H1 (cell line): ENCODE measurements around the gene VSNL1. TPM values are rescaled to one million over a fixed set of nuclear protein-coding genes. Genes with fewer than 3 reads are reported as not detected.

Experiments used
- CTCF ChIA-PET: fragments of 300-600 bp; sonication (Branson Sonifier 250); formaldehyde crosslinking; loops from one replicate; lab custom pipeline; 2021; ENCODE audit not compliant: partially characterized antibody; lab: Charles Lee
- POLR2A ChIA-PET: fragments of 300-600 bp; sonication (Branson Sonifier 250); formaldehyde crosslinking; loops from one replicate; lab custom pipeline; 2021; ENCODE audit warnings: inconsistent platforms; ENCODE audit not compliant: partially characterized antibody; lab: Charles Lee
- DNase-seq, 2 experiments: peaks; one replicate each; pipeline versions ENCODE4 v3.0.0 to v3.0.0-alpha.2; 2010 to 2022; ENCODE audit warnings: low spot score in 2 of 2, low read depth in 1 of 2, mixed read lengths in 1 of 2
- FAIRE-seq: peaks from 2 replicates; lab custom pipeline; 2011; peaks lifted over from hg19 to GRCh38; lab: Jason Lieb, UNC
- H2AFZ ChIP-seq: 2 replicates; pipeline ENCODE4 v1.8.1; 2012; ENCODE audit warnings: low read length, inconsistent platforms
- H2AK5ac ChIP-seq: 2 replicates; pipeline ENCODE4 v1.6.1; 2013; ENCODE audit warnings: low read depth, low read length
- H2BK120ac ChIP-seq: replicated peaks from 2 replicates; pipeline ENCODE3; 2013; ENCODE audit warnings: low read depth, low read length, inconsistent platforms
- H2BK12ac ChIP-seq: 2 replicates; pipeline ENCODE4 v1.6.1; 2013; ENCODE audit warnings: low read depth, low read length
- H2BK15ac ChIP-seq: 2 replicates; pipeline ENCODE4 v1.6.1; 2013; ENCODE audit warnings: low read length
- H2BK20ac ChIP-seq: 2 replicates; pipeline ENCODE4 v1.6.1; 2013; ENCODE audit warnings: low read length
- H2BK5ac ChIP-seq: 2 replicates; pipeline ENCODE4 v1.6.1; 2013; ENCODE audit warnings: low read depth, low read length
- H3K14ac ChIP-seq: 2 replicates; pipeline ENCODE4 v1.6.1; 2013; ENCODE audit warnings: inconsistent platforms; ENCODE audit not compliant: insufficient read length
- H3K18ac ChIP-seq: 2 replicates; pipeline ENCODE4 v1.6.1; 2013; ENCODE audit warnings: low read length; ENCODE audit errors: extremely low read depth
- H3K23ac ChIP-seq: 2 replicates; pipeline ENCODE4 v1.6.1; 2013; ENCODE audit warnings: inconsistent platforms; ENCODE audit not compliant: insufficient read length
- H3K23me2 ChIP-seq: 2 replicates; pipeline ENCODE4 v1.6.1; 2013; ENCODE audit warnings: low read depth, low read length
- H3K27ac ChIP-seq: 2 replicates; pipeline ENCODE4 v1.6.1; 2011; ENCODE audit warnings: low read depth, low read length, inconsistent platforms
- H3K27me3 ChIP-seq, 4 experiments: replicated peaks in 1 of 4; 1 replicate in 1 of 4; 2 replicates in 3 of 4; pipeline versions ENCODE4 v1.6.1 to v1.8.1; 2011 to 2013; ENCODE audit warnings: low read length in 3 of 4, mild to moderate bottlenecking in 3 of 4, inconsistent platforms in 2 of 4, mixed read lengths in 2 of 4, moderate library complexity in 1 of 4; ENCODE audit not compliant: control insufficient read depth in 3 of 4, insufficient read depth in 3 of 4; ENCODE audit errors: extremely low read depth in 1 of 4
- H3K36me3 ChIP-seq, 4 experiments: 2 replicates each; pipeline versions ENCODE4 v1.6.1 to v1.8.1; 2011 to 2013; ENCODE audit warnings: mild to moderate bottlenecking in 4 of 4, low read length in 3 of 4, moderate library complexity in 2 of 4, control low read depth in 1 of 4, inconsistent platforms in 1 of 4; ENCODE audit not compliant: insufficient read depth in 4 of 4, control insufficient read depth in 2 of 4
- H3K4ac ChIP-seq: replicated peaks from 2 replicates; pipeline ENCODE3; 2013; ENCODE audit warnings: low read length, low read depth, mixed read lengths, inconsistent platforms; ENCODE audit not compliant: insufficient read length
- H3K4me1 ChIP-seq, 4 experiments: replicated peaks in 1 of 4; 1 replicate in 1 of 4; 2 replicates in 3 of 4; pipeline versions ENCODE4 v1.6.1 to v1.8.1; 2011 to 2013; ENCODE audit warnings: low read length in 3 of 4, inconsistent platforms in 2 of 4, mixed read lengths in 1 of 4; ENCODE audit not compliant: insufficient read depth in 4 of 4, control insufficient read depth in 3 of 4
- H3K4me2 ChIP-seq, 2 experiments: 2 replicates each; pipeline versions ENCODE4 v1.6.1 to v1.8.1; 2011 to 2013; ENCODE audit warnings: low read depth in 2 of 2, low read length in 2 of 2, control low read depth in 1 of 2, inconsistent platforms in 1 of 2, mild to moderate bottlenecking in 1 of 2; ENCODE audit not compliant: insufficient read depth in 1 of 2
- H3K4me3 ChIP-seq, 4 experiments: fragments of 200-600, 300-600 bp in 1 of 4; sonication (generic), shearing (Covaris generic), sonication (Bioruptor Twin) in 1 of 4; 2 replicates each; pipeline versions ENCODE4 v1.5.1 to v1.8.1; 2011 to 2016; ENCODE audit warnings: low read length in 4 of 4, low read depth in 3 of 4, control low read depth in 2 of 4, inconsistent platforms in 2 of 4, mild to moderate bottlenecking in 2 of 4, mixed read lengths in 1 of 4, moderate library complexity in 1 of 4; ENCODE audit not compliant: insufficient read depth in 2 of 4; ENCODE audit errors: extremely low read depth in 1 of 4
- H3K56ac ChIP-seq: replicated peaks from 2 replicates; pipeline ENCODE3; 2013; ENCODE audit warnings: low read depth, mild to moderate bottlenecking, mixed read lengths, low read length, inconsistent platforms; ENCODE audit not compliant: insufficient read length
- H3K79me1 ChIP-seq: 2 replicates; pipeline ENCODE4 v1.6.1; 2013; ENCODE audit warnings: low read depth, low read length, control low read depth
- H3K79me2 ChIP-seq, 2 experiments: 2 replicates each; pipeline versions ENCODE4 v1.6.1 to v1.8.1; 2012 to 2013; ENCODE audit warnings: low read length in 2 of 2, mild to moderate bottlenecking in 2 of 2, inconsistent platforms in 1 of 2; ENCODE audit not compliant: insufficient read depth in 2 of 2, control insufficient read depth in 1 of 2
- H3K9ac ChIP-seq, 4 experiments: replicated peaks in 1 of 4; 1 replicate in 1 of 4; 2 replicates in 3 of 4; pipeline versions ENCODE4 v1.6.1 to v1.8.1; 2011 to 2013; ENCODE audit warnings: low read depth in 3 of 4, low read length in 3 of 4, control low read depth in 2 of 4, mild to moderate bottlenecking in 2 of 4, moderate library complexity in 2 of 4, inconsistent platforms in 1 of 4; ENCODE audit errors: extremely low read depth in 1 of 4
- H3K9me3 ChIP-seq, 2 experiments: 2 replicates each; pipeline versions ENCODE4 v1.6.1 to v1.8.1; 2012 to 2013; ENCODE audit warnings: mild to moderate bottlenecking in 2 of 2, moderate library complexity in 2 of 2, control low read depth in 1 of 2, inconsistent platforms in 1 of 2, low read depth in 1 of 2, low read length in 1 of 2, mixed read lengths in 1 of 2; ENCODE audit not compliant: insufficient read depth in 2 of 2
- H4K20me1 ChIP-seq, 2 experiments: replicated peaks in 1 of 2; 2 replicates each; pipeline versions ENCODE3 to v1.8.1; 2011 to 2013; ENCODE audit warnings: inconsistent platforms in 2 of 2, low read length in 2 of 2, mild to moderate bottlenecking in 1 of 2; ENCODE audit not compliant: insufficient read depth in 2 of 2, control insufficient read depth in 1 of 2
- H4K5ac ChIP-seq: 2 replicates; pipeline ENCODE4 v1.6.1; 2013; ENCODE audit warnings: low read length, low read depth, mixed read lengths, inconsistent platforms; ENCODE audit not compliant: insufficient read length
- H4K8ac ChIP-seq: 2 replicates; pipeline ENCODE4 v1.8.0; 2013; ENCODE audit warnings: mild to moderate bottlenecking, moderate library complexity, low read length, inconsistent platforms; ENCODE audit not compliant: insufficient read depth; ENCODE audit errors: extremely low read depth
- H4K91ac ChIP-seq: replicated peaks from 2 replicates; pipeline ENCODE3; 2013; ENCODE audit warnings: low read length, mixed read lengths, inconsistent platforms; ENCODE audit not compliant: insufficient read length
- BCL11A ChIP-seq, 2 experiments: IDR thresholded peaks; one replicate each; pipeline ENCODE4 v1.6.1; 2011; ENCODE audit warnings: low read depth in 2 of 2, low read length in 2 of 2, mild to moderate bottlenecking in 2 of 2
- CBX8 ChIP-seq: fragments of 300-800, 300-1000 bp; sonication (generic); IDR thresholded peaks from 2 replicates; pipeline ENCODE4 v1.7.1; 2016; ENCODE audit warnings: low read depth, low read length, borderline replicate concordance
- CHD1 ChIP-seq: IDR thresholded peaks from 2 replicates; pipeline ENCODE4 v1.6.1; 2012; ENCODE audit warnings: low read depth, low read length, improper control_type of control experiment
- HDAC2 ChIP-seq, 2 experiments: fragments of 300-600 bp in 1 of 2; sonication (generic) in 1 of 2; IDR thresholded peaks; 2 replicates each; pipeline ENCODE4 v1.6.1; 2011 to 2012; ENCODE audit warnings: low read depth in 2 of 2, low read length in 2 of 2, mild to moderate bottlenecking in 2 of 2, moderate library complexity in 2 of 2, borderline replicate concordance in 1 of 2, inconsistent platforms in 1 of 2
- KDM4A ChIP-seq: IDR thresholded peaks from one replicate; pipeline ENCODE4 v1.7.1; 2012; ENCODE audit warnings: low read depth, mild to moderate bottlenecking, moderate library complexity, low read length, inconsistent platforms; ENCODE audit not compliant: severe bottlenecking
- NANOG ChIP-seq: IDR thresholded peaks from 2 replicates; pipeline ENCODE4 v1.6.1; 2011; ENCODE audit warnings: low read length, low read depth, mild to moderate bottlenecking, inconsistent platforms; ENCODE audit not compliant: insufficient read depth, poor library complexity, severe bottlenecking
- RAD21 ChIP-seq, 2 experiments: IDR thresholded peaks in 1 of 2; conservative IDR thresholded peaks in 1 of 2; 2 replicates each; pipeline ENCODE4 v1.6.1; 2011; ENCODE audit warnings: low read depth in 2 of 2, low read length in 2 of 2, improper control_type of control experiment in 1 of 2, inconsistent platforms in 1 of 2, mild to moderate bottlenecking in 1 of 2, moderate library complexity in 1 of 2
- SIN3A ChIP-seq, 2 experiments: IDR thresholded peaks in 1 of 2; conservative IDR thresholded peaks in 1 of 2; 2 replicates each; pipeline ENCODE4 v1.6.1; 2011 to 2012; ENCODE audit warnings: low read length in 2 of 2, improper control_type of control experiment in 1 of 2, low read depth in 1 of 2, mild to moderate bottlenecking in 1 of 2
- SP1 ChIP-seq: IDR thresholded peaks from 2 replicates; pipeline ENCODE4 v1.6.1; 2011; ENCODE audit warnings: low read depth, low read length
- SUZ12 ChIP-seq: fragments of 200-600 bp; sonication (generic); IDR thresholded peaks from 2 replicates; pipeline ENCODE4 v1.6.1; 2012; ENCODE audit warnings: mild to moderate bottlenecking, inconsistent platforms, low read length, moderate library complexity, mixed read lengths
- TBP ChIP-seq: IDR thresholded peaks from 2 replicates; pipeline ENCODE4 v1.6.1; 2011; ENCODE audit warnings: low read depth, low read length, improper control_type of control experiment
- WGBS, 2 experiments: shearing (Covaris generic) in 1 of 2; methylation state at CpG; one replicate each; pipeline versions ENCODE4 v1.1.6 to v1.1.7; 2013 to 2015; ENCODE audit warnings: low lambda C conversion rate in 2 of 2, mixed read lengths in 2 of 2, inconsistent platforms in 1 of 2, low coverage in 1 of 2, missing lambda C conversion rate in 1 of 2; ENCODE audit not compliant: insufficient replicate concordance in 2 of 2, insufficient coverage in 1 of 2, insufficient read length in 1 of 2; ENCODE audit errors: extremely low coverage in 1 of 2, missing lambda C conversion rate in 1 of 2; 5-methylcytosine and 5-hydroxymethylcytosine counted together
- polyA plus RNA-seq, 7 experiments: library from polyadenylated mRNA; depleted of rRNA in 3 of 7; stranded (reverse) in 5 of 7; unstranded in 2 of 7; fragments of >200 nt in 5 of 7; fragments of 200-250 nt in 2 of 7; gene quantifications; 1 replicate in 5 of 7; 2 replicates in 1 of 7; 4 replicates in 1 of 7; pipeline versions ENCODE4 v1.2.1 to v1.2.3, GENCODE V29; 2011 to 2013; ENCODE audit warnings: missing spikeins in 2 of 7, mixed read lengths in 2 of 7
- total RNA-seq: library from RNA; stranded (reverse); fragmentation: NEBNext Ultra II Directional; extraction: Animal tissue kit (Norgen Biotek cat#: 25700); gene quantifications from 2 replicates; pipeline ENCODE4 v1.2.1, GENCODE V29; 2021

The VSNL1 gene
- total and polyA plus RNA-seq, 2 of the 8 experiments (the other 6 are each of a cell fraction or from before 2014, with no cell fraction given), result 49.4 to 108 TPM

- Histone ChIP-seq H2BK15ac (no peak overlapping the region), H4K5ac (no peak overlapping the region), H3K56ac (no peak overlapping the region), H3K4me3 (no peak overlapping the region), H3K14ac (no peak overlapping the region), H2BK12ac (no peak overlapping the region), H3K4me2 (no peak overlapping the region), H2BK20ac (no peak overlapping the region), H4K8ac (no peak overlapping the region), H3K23me2 (no peaks in the 10 kb centered on the region), H3K27ac (no peak overlapping the region), H3K36me3 (no peaks in the 10 kb centered on the region; a peak in 1 of 8 replicates), H2AK5ac (no peak overlapping the region), H4K20me1 (peaks cover 0 to 4% of the 10 kb centered on the region in 2 experiments), H3K4ac (no peak overlapping the region), H4K91ac (no peak overlapping the region), H2BK120ac (no peak overlapping the region), H3K23ac (no peak overlapping the region), H2AFZ (no peak overlapping the region), H3K79me2 (no peaks in the 10 kb centered on the region; a peak in 1 of 4 replicates), H3K4me1 (peaks cover 0 to 3% (median 0%) of the 10 kb centered on the region in 4 experiments; a peak in 1 of 7 replicates), H3K9me3 (no peaks in the 10 kb centered on the region), H2BK5ac (no peak overlapping the region), H3K27me3 (no peaks in the 10 kb centered on the region), H3K9ac (no peak overlapping the region), H3K79me1 (peaks cover 4% of the 10 kb centered on the region; the same call in 1 of the 2 replicates), H3K18ac (no peak overlapping the region)
- DNase-seq (no peak), FAIRE-seq (no peak)
- 90% methylated on average over 8 of the region's 8 CpGs; no CpG with 5 or more reads in 1 of the 2 experiments for WGBS, 2 experiments
- CTCF ChIA-PET, result interaction anchor here (1.0 to 6.2 kb wide), 4 partner anchors 9 to 167 kb away, joined by 3 to 65 read pairs (median 6); no protein-coding TSS in a partner anchor
- POLR2A ChIA-PET, result interaction anchor here (0.7 kb wide), 1 partner anchor 9 kb away, joined by 3 read pairs; no protein-coding TSS in a partner anchor
- no peak for TF ChIP-seq CHD1
- no peak for TF ChIP-seq CBX8
- no peak for TF ChIP-seq RAD21 (IDR thresholded peaks at IDR 0.05 in 1 of 2, conservative IDR thresholded peaks at IDR 0.05 in 1 of 2; ENCODE audit: low read depth in 2 of 2, low read length in 2 of 2)
- TF ChIP-seq BCL11A (IDR thresholded peaks at IDR 0.05; ENCODE audit: low read depth in 2 of 2, low read length in 2 of 2), result no peak
- TF ChIP-seq TBP, result no peak
- no peak for TF ChIP-seq HDAC2 (IDR thresholded peaks at IDR 0.05; ENCODE audit: borderline replicate concordance in 1 of 2, low read depth in 2 of 2, low read length in 2 of 2)
- no peak for TF ChIP-seq SUZ12
- TF ChIP-seq SP1, result no peak
- TF ChIP-seq NANOG, result no peak
- TF ChIP-seq KDM4A, result no peak
- TF ChIP-seq SIN3A (conservative IDR thresholded peaks at IDR 0.05 in 1 of 2, IDR thresholded peaks at IDR 0.05 in 1 of 2; ENCODE audit: low read depth in 1 of 2, low read length in 2 of 2), result no peak
Measured at GRCh38 chr2:17637131-17637906, 96.8 kb downstream of the VSNL1 start.
